ENCODE data around the gene CENPX. TPM values are rescaled to one million over a fixed set of nuclear protein-coding genes. Genes with fewer than 3 reads are reported as not detected.

Gene CENPX
- total and polyA plus RNA-seq, 8 donors = 42.9 to 77.7 (median 49.8) TPM

- DNase-seq (peak in 1 of 4 donors; percentile 64), ATAC-seq (no peak)
- peaks cover 0 to 20% of the 10 kb centered on the region in 2 donors for H3K4me1 ChIP-seq
- H3K4me3 ChIP-seq = no peak overlapping the region
- H3K27me3 ChIP-seq = no peaks in the 10 kb centered on the region
- TF ChIP-seq CTCF (IDR thresholded peaks at IDR 0.05) = no peak
- no peaks in the 10 kb centered on the region for H3K9me3 ChIP-seq
- intact Hi-C loops (cut with DNase I) = no loop called here
- no peak overlapping the region for H3K27ac ChIP-seq
- H3K36me3 ChIP-seq = peaks cover 0 to 29% of the 10 kb centered on the region in 2 donors
Observed at GRCh38 chr17:82015311-82015971, 7.2 kb downstream of the CENPX start.

- Histone ChIP-seq H3K9me3 (no peaks in the 10 kb centered on the region), H3K36me3 (peaks cover 0 to 29% of the 10 kb centered on the region in 2 donors), H3K4me1 (peaks cover 0 to 16% of the 10 kb centered on the region in 2 donors), H3K27ac (no peak overlapping the region), H3K4me3 (no peak overlapping the region), H3K27me3 (no peaks in the 10 kb centered on the region)
- no peak for ATAC-seq
- TF ChIP-seq CTCF (IDR thresholded peaks at IDR 0.05) = no peak
- intact Hi-C loops (cut with DNase I) = no loop called here
- DNase-seq = no peak
Observed at GRCh38 chr17:82014971-82015310, 7.7 kb downstream of the CENPX start.

- H3K9me3 ChIP-seq = no peaks in the 10 kb centered on the region
- no peak overlapping the region for H3K4me3 ChIP-seq
- ATAC-seq = peak; percentile 47
- TF ChIP-seq CTCF (IDR thresholded peaks at IDR 0.05) = no peak
- H3K27ac ChIP-seq = peak overlapping the region; percentile 60 to 72
- intact Hi-C loops (cut with DNase I) = no loop called here
- H3K27me3 ChIP-seq = no peaks in the 10 kb centered on the region
- DNase-seq = peak in 2 of 4 donors; percentile 60 to 84
- peaks cover 0 to 29% of the 10 kb centered on the region in 2 donors for H3K36me3 ChIP-seq
- peaks cover 0 to 11% of the 10 kb centered on the region in 2 donors for H3K4me1 ChIP-seq
Observed at GRCh38 chr17:82014432-82014831, 8.2 kb downstream of the CENPX start.

GRCh38 chr17:82013772-82014321 is 8.8 kb downstream of the CENPX start:
- peak in 2 of 4 donors; percentile 70 to 87 for DNase-seq

More at GRCh38 chr17:82013772-82014321, 8.8 kb downstream of the CENPX start:
- peaks cover 0 to 11% of the 10 kb centered on the region in 2 donors for H3K4me1 ChIP-seq
- H3K36me3 ChIP-seq = peaks cover 0 to 28% of the 10 kb centered on the region in 2 donors
- TF ChIP-seq CTCF (IDR thresholded peaks at IDR 0.05) = no peak
- H3K27ac ChIP-seq = peak overlapping the region; percentile 60 to 72
- H3K9me3 ChIP-seq = no peaks in the 10 kb centered on the region
- peak; percentile 72 for ATAC-seq
- no peak overlapping the region for H3K4me3 ChIP-seq
- intact Hi-C loops (cut with DNase I) = no loop called here
- H3K27me3 ChIP-seq = no peaks in the 10 kb centered on the region

All from left lung (tissue), 10 donors.